HG03432 (cell line): ENCODE measurements around the gene DDA1.
"Not testable (repeated sequence)": the region's sequence is repeated elsewhere in the genome, so short reads cannot be mapped to it uniquely, and the experiment has no call there.

ENCODE experiments used
- ATAC-seq: cut with Tn5 transposase; IDR thresholded peaks from one replicate; pipeline ENCODE4 v1.9.1; 2021; ENCODE audit warnings: mild to moderate bottlenecking, moderate library complexity; ENCODE audit not compliant: unreplicated experiment

Gene DDA1

GRCh38 chr19:17341386-17341785 lies 32.0 kb downstream of the DDA1 start:
- ATAC-seq = no peak

- no peak for ATAC-seq
Observed at GRCh38 chr19:17341845-17342244, 32.5 kb downstream of the DDA1 start.

GRCh38 chr19:17346109-17346671 lies 36.8 kb downstream of the DDA1 start:
- ATAC-seq = no peak

DNA sequence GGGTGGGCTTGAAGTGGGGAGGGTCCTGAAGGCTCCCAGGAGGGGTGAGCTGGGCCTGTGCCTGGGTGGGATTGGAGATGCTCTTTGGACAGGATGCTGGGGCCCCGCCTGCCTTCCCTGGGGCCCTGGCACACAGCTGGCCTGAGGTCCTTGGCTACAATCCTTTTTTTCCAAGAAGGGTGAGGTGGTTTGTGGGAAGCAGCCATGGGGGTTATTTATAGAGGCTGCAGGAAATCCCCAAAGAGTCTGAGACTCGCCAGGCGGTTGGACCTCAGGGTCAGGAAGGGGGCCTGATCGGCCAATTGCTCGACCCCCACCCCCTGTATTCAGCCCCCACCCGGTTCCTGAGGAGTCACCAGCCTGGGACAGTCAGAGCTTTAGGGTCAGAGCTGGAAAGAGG lies 38.0 kb downstream of the DDA1 start:
- ATAC-seq = no peak

GRCh38 chr19:17347877-17348276 lies 38.5 kb downstream of the DDA1 start:
- ATAC-seq = no peak

DNA sequence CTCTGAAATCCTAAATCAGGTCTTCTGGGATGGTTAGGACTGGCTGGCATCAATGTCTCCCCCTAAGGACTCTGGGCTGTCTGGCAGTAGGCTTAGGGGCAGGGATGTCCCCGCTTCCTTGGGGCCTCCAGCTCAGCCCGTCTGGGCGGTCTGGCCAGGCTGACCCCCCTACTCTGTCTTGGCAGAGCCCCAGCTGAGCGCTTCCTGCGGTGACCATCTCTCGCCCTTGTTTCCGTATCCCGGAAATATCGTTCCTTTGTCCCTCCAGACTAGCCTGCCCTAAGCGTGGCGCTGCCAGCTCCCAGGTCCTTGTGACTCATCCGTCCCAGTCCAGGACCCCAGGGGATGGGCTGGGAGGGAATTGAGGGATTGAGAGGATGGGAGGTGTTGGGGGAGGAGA lies 39.3 kb downstream of the DDA1 start:
- no peak for ATAC-seq

DNA sequence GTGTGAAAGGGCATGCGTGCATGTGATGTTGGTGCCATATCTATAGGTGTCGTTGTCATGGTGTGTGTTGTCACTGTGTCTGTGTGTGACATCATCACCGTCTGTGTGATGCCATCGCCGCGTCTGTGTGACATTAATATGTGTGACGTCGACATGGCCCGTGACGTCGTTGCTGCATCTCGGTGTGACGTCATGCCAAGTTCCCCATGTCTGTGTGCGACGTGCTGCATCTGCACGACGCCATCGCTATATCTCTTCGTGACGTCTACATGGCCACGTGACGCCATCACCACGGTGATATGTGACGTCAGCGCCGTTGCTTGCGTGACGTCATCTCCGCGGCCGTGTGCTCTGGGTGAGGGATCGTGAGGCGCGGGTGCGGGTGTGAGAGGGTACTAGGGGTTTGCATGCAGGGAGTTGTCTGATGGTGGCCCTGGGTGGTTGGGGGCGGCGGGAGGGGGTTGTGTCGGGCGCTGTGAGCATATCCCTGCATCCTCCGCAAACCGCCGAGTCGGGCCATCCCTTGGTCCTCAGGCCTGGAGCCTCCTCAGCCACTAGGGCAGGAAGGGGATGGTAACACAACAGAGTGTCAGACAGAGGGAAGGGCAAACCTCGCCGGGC lies 42.6 kb downstream of the DDA1 start:
- ATAC-seq = no peak

GRCh38 chr19:17352608-17353280 lies 43.4 kb downstream of the DDA1 start:
- ATAC-seq = no peak

GRCh38 chr19:17353386-17353785 lies 44.0 kb downstream of the DDA1 start:
- no peak for ATAC-seq

- ATAC-seq = no peak
Observed at GRCh38 chr19:17357078-17357666, 47.8 kb downstream of the DDA1 start.

GRCh38 chr19:17357724-17358123 lies 48.4 kb downstream of the DDA1 start:
- no peak for ATAC-seq

- ATAC-seq = no peak
Observed at GRCh38 chr19:17358395-17358794, 49.0 kb downstream of the DDA1 start.

- no peak for ATAC-seq
Observed at GRCh38 chr19:17359905-17360800, 50.8 kb downstream of the DDA1 start.

- ATAC-seq = not testable (repeated sequence)
Observed at GRCh38 chr19:17363852-17364605, 54.7 kb downstream of the DDA1 start.

DNA sequence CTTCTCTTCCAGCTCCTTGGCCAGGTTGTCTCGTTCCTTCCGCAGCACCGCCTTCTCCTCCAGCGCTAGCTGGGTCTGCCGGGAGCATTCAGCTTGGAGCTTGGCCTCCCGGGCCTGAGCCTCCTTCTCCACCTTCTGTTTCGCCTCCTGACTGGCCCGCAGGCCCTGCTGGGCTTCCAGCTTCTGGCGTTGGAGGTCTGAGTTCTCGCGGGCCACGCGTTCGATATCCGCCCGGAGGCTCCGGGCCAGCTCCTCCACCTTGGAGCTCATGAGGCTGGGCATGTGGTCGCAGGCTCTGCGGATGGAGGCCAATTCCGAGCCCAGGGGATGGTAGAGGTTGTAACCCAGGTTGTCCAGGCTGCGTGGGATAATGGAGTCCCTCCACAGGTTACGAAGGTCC lies 56.0 kb downstream of the DDA1 start:
- ATAC-seq = no peak

DNA sequence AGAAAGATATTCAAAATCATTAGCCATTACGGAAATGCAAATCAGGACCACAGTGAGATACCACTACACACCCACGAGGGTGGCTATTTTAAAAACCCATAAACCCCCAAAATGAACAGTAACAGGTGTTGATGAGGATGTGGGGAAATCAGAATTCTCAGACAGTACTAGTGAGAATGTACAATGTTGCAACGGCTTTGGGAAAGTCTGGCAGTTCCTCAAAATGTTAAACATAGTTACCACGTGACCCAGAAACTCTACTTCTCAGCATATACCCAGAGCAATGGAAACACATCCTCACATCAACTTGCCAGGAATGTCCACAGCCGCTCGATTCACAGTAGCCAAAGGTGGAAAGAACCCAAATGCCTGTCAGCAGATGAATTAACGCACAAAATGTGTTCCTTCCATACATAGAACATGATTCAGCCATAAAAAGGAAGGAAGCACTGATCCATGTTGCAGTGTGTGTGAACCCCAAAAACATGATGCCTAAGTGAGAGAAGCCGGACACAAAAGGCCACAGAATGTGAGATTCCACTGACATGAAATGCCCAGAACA lies 60.7 kb downstream of the DDA1 start:
- ATAC-seq = peak; percentile 79
